H1 (cell line): ENCODE measurements around the gene SLC1A2. TPM values are rescaled to one million over a fixed set of nuclear protein-coding genes. Genes with fewer than 3 reads are reported as not detected.

Experiments
- CTCF ChIA-PET: fragments of 300-600 bp; sonication (Branson Sonifier 250); formaldehyde crosslinking; loops from one replicate; lab custom pipeline; 2021; ENCODE audit not compliant: partially characterized antibody; lab: Charles Lee
- POLR2A ChIA-PET: fragments of 300-600 bp; sonication (Branson Sonifier 250); formaldehyde crosslinking; loops from one replicate; lab custom pipeline; 2021; ENCODE audit warnings: inconsistent platforms; ENCODE audit not compliant: partially characterized antibody; lab: Charles Lee
- DNase-seq, 2 experiments: peaks; one replicate each; pipeline versions ENCODE4 v3.0.0 to v3.0.0-alpha.2; 2010 to 2022; ENCODE audit warnings: low spot score in 2 of 2, low read depth in 1 of 2, mixed read lengths in 1 of 2
- FAIRE-seq: peaks from 2 replicates; lab custom pipeline; 2011; peaks lifted over from hg19 to GRCh38; lab: Jason Lieb, UNC
- H2AFZ ChIP-seq: 2 replicates; pipeline ENCODE4 v1.8.1; 2012; ENCODE audit warnings: low read length, inconsistent platforms
- H2AK5ac ChIP-seq: 2 replicates; pipeline ENCODE4 v1.6.1; 2013; ENCODE audit warnings: low read depth, low read length
- H2BK120ac ChIP-seq: replicated peaks from 2 replicates; pipeline ENCODE3; 2013; ENCODE audit warnings: low read depth, low read length, inconsistent platforms
- H2BK12ac ChIP-seq: 2 replicates; pipeline ENCODE4 v1.6.1; 2013; ENCODE audit warnings: low read depth, low read length
- H2BK15ac ChIP-seq: 2 replicates; pipeline ENCODE4 v1.6.1; 2013; ENCODE audit warnings: low read length
- H2BK20ac ChIP-seq: 2 replicates; pipeline ENCODE4 v1.6.1; 2013; ENCODE audit warnings: low read length
- H2BK5ac ChIP-seq: 2 replicates; pipeline ENCODE4 v1.6.1; 2013; ENCODE audit warnings: low read depth, low read length
- H3K14ac ChIP-seq: 2 replicates; pipeline ENCODE4 v1.6.1; 2013; ENCODE audit warnings: inconsistent platforms; ENCODE audit not compliant: insufficient read length
- H3K18ac ChIP-seq: 2 replicates; pipeline ENCODE4 v1.6.1; 2013; ENCODE audit warnings: low read length; ENCODE audit errors: extremely low read depth
- H3K23ac ChIP-seq: 2 replicates; pipeline ENCODE4 v1.6.1; 2013; ENCODE audit warnings: inconsistent platforms; ENCODE audit not compliant: insufficient read length
- H3K23me2 ChIP-seq: 2 replicates; pipeline ENCODE4 v1.6.1; 2013; ENCODE audit warnings: low read depth, low read length
- H3K27ac ChIP-seq: 2 replicates; pipeline ENCODE4 v1.6.1; 2011; ENCODE audit warnings: low read depth, low read length, inconsistent platforms
- H3K27me3 ChIP-seq, 4 experiments: replicated peaks in 1 of 4; 1 replicate in 1 of 4; 2 replicates in 3 of 4; pipeline versions ENCODE4 v1.6.1 to v1.8.1; 2011 to 2013; ENCODE audit warnings: low read length in 3 of 4, mild to moderate bottlenecking in 3 of 4, inconsistent platforms in 2 of 4, mixed read lengths in 2 of 4, moderate library complexity in 1 of 4; ENCODE audit not compliant: control insufficient read depth in 3 of 4, insufficient read depth in 3 of 4; ENCODE audit errors: extremely low read depth in 1 of 4
- H3K36me3 ChIP-seq, 4 experiments: 2 replicates each; pipeline versions ENCODE4 v1.6.1 to v1.8.1; 2011 to 2013; ENCODE audit warnings: mild to moderate bottlenecking in 4 of 4, low read length in 3 of 4, moderate library complexity in 2 of 4, control low read depth in 1 of 4, inconsistent platforms in 1 of 4; ENCODE audit not compliant: insufficient read depth in 4 of 4, control insufficient read depth in 2 of 4
- H3K4ac ChIP-seq: replicated peaks from 2 replicates; pipeline ENCODE3; 2013; ENCODE audit warnings: low read length, low read depth, mixed read lengths, inconsistent platforms; ENCODE audit not compliant: insufficient read length
- H3K4me1 ChIP-seq, 4 experiments: replicated peaks in 1 of 4; 1 replicate in 1 of 4; 2 replicates in 3 of 4; pipeline versions ENCODE4 v1.6.1 to v1.8.1; 2011 to 2013; ENCODE audit warnings: low read length in 3 of 4, inconsistent platforms in 2 of 4, mixed read lengths in 1 of 4; ENCODE audit not compliant: insufficient read depth in 4 of 4, control insufficient read depth in 3 of 4
- H3K4me2 ChIP-seq, 2 experiments: 2 replicates each; pipeline versions ENCODE4 v1.6.1 to v1.8.1; 2011 to 2013; ENCODE audit warnings: low read depth in 2 of 2, low read length in 2 of 2, control low read depth in 1 of 2, inconsistent platforms in 1 of 2, mild to moderate bottlenecking in 1 of 2; ENCODE audit not compliant: insufficient read depth in 1 of 2
- H3K4me3 ChIP-seq, 4 experiments: fragments of 200-600, 300-600 bp in 1 of 4; sonication (generic), shearing (Covaris generic), sonication (Bioruptor Twin) in 1 of 4; 2 replicates each; pipeline versions ENCODE4 v1.5.1 to v1.8.1; 2011 to 2016; ENCODE audit warnings: low read length in 4 of 4, low read depth in 3 of 4, control low read depth in 2 of 4, inconsistent platforms in 2 of 4, mild to moderate bottlenecking in 2 of 4, mixed read lengths in 1 of 4, moderate library complexity in 1 of 4; ENCODE audit not compliant: insufficient read depth in 2 of 4; ENCODE audit errors: extremely low read depth in 1 of 4
- H3K56ac ChIP-seq: replicated peaks from 2 replicates; pipeline ENCODE3; 2013; ENCODE audit warnings: low read depth, mild to moderate bottlenecking, mixed read lengths, low read length, inconsistent platforms; ENCODE audit not compliant: insufficient read length
- H3K79me1 ChIP-seq: 2 replicates; pipeline ENCODE4 v1.6.1; 2013; ENCODE audit warnings: low read depth, low read length, control low read depth
- H3K79me2 ChIP-seq, 2 experiments: 2 replicates each; pipeline versions ENCODE4 v1.6.1 to v1.8.1; 2012 to 2013; ENCODE audit warnings: low read length in 2 of 2, mild to moderate bottlenecking in 2 of 2, inconsistent platforms in 1 of 2; ENCODE audit not compliant: insufficient read depth in 2 of 2, control insufficient read depth in 1 of 2
- H3K9ac ChIP-seq, 4 experiments: replicated peaks in 1 of 4; 1 replicate in 1 of 4; 2 replicates in 3 of 4; pipeline versions ENCODE4 v1.6.1 to v1.8.1; 2011 to 2013; ENCODE audit warnings: low read depth in 3 of 4, low read length in 3 of 4, control low read depth in 2 of 4, mild to moderate bottlenecking in 2 of 4, moderate library complexity in 2 of 4, inconsistent platforms in 1 of 4; ENCODE audit errors: extremely low read depth in 1 of 4
- H3K9me3 ChIP-seq, 2 experiments: 2 replicates each; pipeline versions ENCODE4 v1.6.1 to v1.8.1; 2012 to 2013; ENCODE audit warnings: mild to moderate bottlenecking in 2 of 2, moderate library complexity in 2 of 2, control low read depth in 1 of 2, inconsistent platforms in 1 of 2, low read depth in 1 of 2, low read length in 1 of 2, mixed read lengths in 1 of 2; ENCODE audit not compliant: insufficient read depth in 2 of 2
- H4K20me1 ChIP-seq, 2 experiments: replicated peaks in 1 of 2; 2 replicates each; pipeline versions ENCODE3 to v1.8.1; 2011 to 2013; ENCODE audit warnings: inconsistent platforms in 2 of 2, low read length in 2 of 2, mild to moderate bottlenecking in 1 of 2; ENCODE audit not compliant: insufficient read depth in 2 of 2, control insufficient read depth in 1 of 2
- H4K5ac ChIP-seq: 2 replicates; pipeline ENCODE4 v1.6.1; 2013; ENCODE audit warnings: low read length, low read depth, mixed read lengths, inconsistent platforms; ENCODE audit not compliant: insufficient read length
- H4K8ac ChIP-seq: 2 replicates; pipeline ENCODE4 v1.8.0; 2013; ENCODE audit warnings: mild to moderate bottlenecking, moderate library complexity, low read length, inconsistent platforms; ENCODE audit not compliant: insufficient read depth; ENCODE audit errors: extremely low read depth
- H4K91ac ChIP-seq: replicated peaks from 2 replicates; pipeline ENCODE3; 2013; ENCODE audit warnings: low read length, mixed read lengths, inconsistent platforms; ENCODE audit not compliant: insufficient read length
- BCL11A ChIP-seq, 2 experiments: IDR thresholded peaks; one replicate each; pipeline ENCODE4 v1.6.1; 2011; ENCODE audit warnings: low read depth in 2 of 2, low read length in 2 of 2, mild to moderate bottlenecking in 2 of 2
- CBX5 ChIP-seq: fragments of 300-800, 300-1000 bp; sonication (generic); IDR thresholded peaks from 2 replicates; pipeline ENCODE4 v1.7.1; 2016; ENCODE audit warnings: antibody characterized with exemption, low read length, low read depth
- CBX8 ChIP-seq: fragments of 300-800, 300-1000 bp; sonication (generic); IDR thresholded peaks from 2 replicates; pipeline ENCODE4 v1.7.1; 2016; ENCODE audit warnings: low read depth, low read length, borderline replicate concordance
- JUND ChIP-seq: IDR thresholded peaks from 2 replicates; pipeline ENCODE4 v1.6.1; 2011; ENCODE audit warnings: mild to moderate bottlenecking, improper control_type of control experiment, low read length
- SIX5 ChIP-seq: IDR thresholded peaks from 2 replicates; pipeline ENCODE4 v1.6.1; 2011; ENCODE audit warnings: mild to moderate bottlenecking, low read depth, low read length
- SP4 ChIP-seq: IDR thresholded peaks from 2 replicates; pipeline ENCODE4 v1.6.1; 2012; ENCODE audit warnings: low read length, inconsistent platforms
- SRF ChIP-seq: IDR thresholded peaks from 2 replicates; pipeline ENCODE4 v1.6.1; 2011; ENCODE audit warnings: mild to moderate bottlenecking, low read depth, low read length, moderate library complexity
- SUZ12 ChIP-seq: fragments of 200-600 bp; sonication (generic); IDR thresholded peaks from 2 replicates; pipeline ENCODE4 v1.6.1; 2012; ENCODE audit warnings: mild to moderate bottlenecking, inconsistent platforms, low read length, moderate library complexity, mixed read lengths
- TEAD4 ChIP-seq: IDR thresholded peaks from 2 replicates; pipeline ENCODE4 v1.6.1; 2012; ENCODE audit warnings: low read depth, low read length, inconsistent platforms, mixed read lengths
- ZNF274 ChIP-seq: IDR thresholded peaks from 2 replicates; pipeline ENCODE4 v1.7.0; 2012; ENCODE audit warnings: low read length, borderline replicate concordance; ENCODE audit errors: extremely low read depth
- WGBS, 2 experiments: shearing (Covaris generic) in 1 of 2; methylation state at CpG; one replicate each; pipeline versions ENCODE4 v1.1.6 to v1.1.7; 2013 to 2015; ENCODE audit warnings: low lambda C conversion rate in 2 of 2, mixed read lengths in 2 of 2, inconsistent platforms in 1 of 2, low coverage in 1 of 2, missing lambda C conversion rate in 1 of 2; ENCODE audit not compliant: insufficient replicate concordance in 2 of 2, insufficient coverage in 1 of 2, insufficient read length in 1 of 2; ENCODE audit errors: extremely low coverage in 1 of 2, missing lambda C conversion rate in 1 of 2; 5-methylcytosine and 5-hydroxymethylcytosine counted together
- polyA plus RNA-seq, 7 experiments: library from polyadenylated mRNA; depleted of rRNA in 3 of 7; stranded (reverse) in 5 of 7; unstranded in 2 of 7; fragments of >200 nt in 5 of 7; fragments of 200-250 nt in 2 of 7; gene quantifications; 1 replicate in 5 of 7; 2 replicates in 1 of 7; 4 replicates in 1 of 7; pipeline versions ENCODE4 v1.2.1 to v1.2.3, GENCODE V29; 2011 to 2013; ENCODE audit warnings: missing spikeins in 2 of 7, mixed read lengths in 2 of 7
- total RNA-seq: library from RNA; stranded (reverse); fragmentation: NEBNext Ultra II Directional; extraction: Animal tissue kit (Norgen Biotek cat#: 25700); gene quantifications from 2 replicates; pipeline ENCODE4 v1.2.1, GENCODE V29; 2021
- TF ChIP-seq, protein P1 (sequence below): IDR thresholded peaks from 2 replicates; pipeline ENCODE4 v1.6.1; 2012; ENCODE audit warnings: inconsistent platforms

Gene SLC1A2
- total and polyA plus RNA-seq, 2 of the 8 experiments (the other 6 are each of a cell fraction or from before 2014, with no cell fraction given), result 0.57 to 1.2 TPM

DNA sequence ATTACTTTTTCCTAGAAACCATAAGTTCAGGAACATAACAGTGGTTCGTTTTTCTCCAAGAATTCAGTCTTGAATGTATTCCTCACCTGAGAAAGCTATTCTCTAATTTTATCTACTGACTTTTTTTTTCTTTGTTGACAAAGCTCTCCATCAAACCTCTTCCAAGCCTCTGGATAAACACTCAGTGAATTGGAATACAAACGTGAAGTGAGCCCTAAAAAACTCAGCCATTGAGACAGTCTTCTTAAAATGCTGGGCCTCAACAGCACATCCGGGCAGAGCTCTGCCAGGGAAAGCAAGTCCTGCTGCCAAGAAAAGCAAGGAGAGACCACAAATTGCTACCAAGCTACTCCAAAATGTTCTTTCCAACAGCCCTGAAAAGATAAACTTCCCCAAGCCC is 7.7 kb upstream of the SLC1A2 start:
- Histone ChIP-seq H4K20me1 (no peaks in the 10 kb centered on the region), H4K5ac (no peak overlapping the region), H3K27ac (no peak overlapping the region), H3K79me2 (no peaks in the 10 kb centered on the region), H3K9ac (no peak overlapping the region), H3K56ac (no peak overlapping the region), H3K36me3 (peaks cover 0 to under 1% (median 0%) of the 10 kb centered on the region in 4 experiments; a peak in 3 of 8 replicates), H3K4me3 (no peak overlapping the region), H3K18ac (no peak overlapping the region), H2BK12ac (no peak overlapping the region), H3K9me3 (no peaks in the 10 kb centered on the region), H4K8ac (no peak overlapping the region), H3K79me1 (no peaks in the 10 kb centered on the region), H3K23me2 (no peaks in the 10 kb centered on the region), H3K4ac (no peak overlapping the region), H3K4me2 (no peak overlapping the region), H2BK20ac (no peak overlapping the region), H2AFZ (no peak overlapping the region), H2BK15ac (no peak overlapping the region), H2BK120ac (no peak overlapping the region), H2AK5ac (no peak overlapping the region), H3K23ac (no peak overlapping the region), H2BK5ac (no peak overlapping the region), H3K4me1 (no peaks in the 10 kb centered on the region), H3K14ac (no peak overlapping the region), H3K27me3 (peaks cover 2 to 13% (median 8%) of the 10 kb centered on the region in 4 experiments; a peak in 6 of 7 replicates), H4K91ac (no peak overlapping the region)
- TF ChIP-seq BCL11A (IDR thresholded peaks at IDR 0.05; ENCODE audit: low read depth in 2 of 2, low read length in 2 of 2) (no peak), SUZ12 (no peak), JUND (no peak), SP4 (no peak), CBX5 (no peak), CBX8 (no peak), ZNF274 (no peak), SIX5 (no peak), SRF (no peak), TEAD4 (no peak)
- TF ChIP-seq, protein P1, sequence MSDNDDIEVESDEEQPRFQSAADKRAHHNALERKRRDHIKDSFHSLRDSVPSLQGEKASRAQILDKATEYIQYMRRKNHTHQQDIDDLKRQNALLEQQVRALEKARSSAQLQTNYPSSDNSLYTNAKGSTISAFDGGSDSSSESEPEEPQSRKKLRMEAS, result no peak
- ChIA-PET POLR2A (no interaction called here), CTCF (no interaction called here)
- FAIRE-seq (no peak), DNase-seq (no peak)
- WGBS, 2 experiments, result 82% methylated on average over 3 of the region's 3 CpGs; no CpG with 5 or more reads in 1 of the 2 experiments
